A549 (cell line): ENCODE data around the gene SLC9A3.

ENCODE experiments used
- CEBPB ChIP-seq, 2 experiments: fragments of >200 bp in 1 of 2; sonication (Bioruptor Twin) in 1 of 2; formaldehyde crosslinking in 1 of 2; IDR thresholded peaks; 2 replicates each; pipeline ENCODE4 v1.6.1; 2012 to 2016
- HOXB13 ChIP-seq: fragments of 250-450 bp; sonication (Bioruptor Pico); IDR thresholded peaks from 2 replicates; pipeline ENCODE4 v1.5.0; 2020; ENCODE audit warnings: low read depth, mild to moderate bottlenecking, moderate library complexity
- JUN ChIP-seq, 2 experiments: fragments of >200 bp; sonication (Bioruptor Twin); formaldehyde crosslinking; IDR thresholded peaks; 2 replicates in 1 of 2; 3 replicates in 1 of 2; pipeline ENCODE4 v1.6.1; 2016 to 2017
- NFE2L2 ChIP-seq: fragments of 150-350 bp; conservative IDR thresholded peaks from 2 replicates; pipeline ENCODE4 v1.6.1; 2014; ENCODE audit warnings: low read length
- NR3C1 ChIP-seq: fragments of >200 bp; sonication (Bioruptor Twin); formaldehyde crosslinking; IDR thresholded peaks from 3 replicates; pipeline ENCODE4 v1.6.1; 2017
- PHF8 ChIP-seq: fragments of 200-600 bp; sonication (generic); IDR thresholded peaks from 2 replicates; pipeline ENCODE4 v1.6.1; 2016; ENCODE audit warnings: low read depth, mild to moderate bottlenecking, antibody characterized with exemption, moderate library complexity, borderline replicate concordance
- POLR2A ChIP-seq: IDR thresholded peaks from 2 replicates; pipeline ENCODE4 v1.6.1; 2012; ENCODE audit warnings: mild to moderate bottlenecking, low read length
- RAD21 ChIP-seq, 2 experiments: fragments of >200 bp in 1 of 2; sonication (Bioruptor Twin) in 1 of 2; formaldehyde crosslinking in 1 of 2; IDR thresholded peaks in 1 of 2; conservative IDR thresholded peaks in 1 of 2; 2 replicates in 1 of 2; 3 replicates in 1 of 2; pipeline ENCODE4 v1.6.1; 2012 to 2018; ENCODE audit warnings: inconsistent platforms in 1 of 2
- TF ChIP-seq, protein P1 (sequence below): fragments of >200 bp; sonication (Bioruptor Twin); formaldehyde crosslinking; IDR thresholded peaks from 3 replicates; pipeline ENCODE4 v1.5.1; 2016
- TF ChIP-seq, protein P2 (sequence below): fragments of 200-600 bp; sonication (generic); IDR thresholded peaks from 2 replicates; pipeline ENCODE4 v1.6.1; 2016; ENCODE audit warnings: antibody characterized with exemption, mild to moderate bottlenecking, moderate library complexity
- TF ChIP-seq, protein P3 (sequence below): fragments of 450-650 bp; IDR thresholded peaks from 2 replicates; pipeline ENCODE4 v1.6.1; 2014; ENCODE audit warnings: antibody characterized with exemption

DNA sequence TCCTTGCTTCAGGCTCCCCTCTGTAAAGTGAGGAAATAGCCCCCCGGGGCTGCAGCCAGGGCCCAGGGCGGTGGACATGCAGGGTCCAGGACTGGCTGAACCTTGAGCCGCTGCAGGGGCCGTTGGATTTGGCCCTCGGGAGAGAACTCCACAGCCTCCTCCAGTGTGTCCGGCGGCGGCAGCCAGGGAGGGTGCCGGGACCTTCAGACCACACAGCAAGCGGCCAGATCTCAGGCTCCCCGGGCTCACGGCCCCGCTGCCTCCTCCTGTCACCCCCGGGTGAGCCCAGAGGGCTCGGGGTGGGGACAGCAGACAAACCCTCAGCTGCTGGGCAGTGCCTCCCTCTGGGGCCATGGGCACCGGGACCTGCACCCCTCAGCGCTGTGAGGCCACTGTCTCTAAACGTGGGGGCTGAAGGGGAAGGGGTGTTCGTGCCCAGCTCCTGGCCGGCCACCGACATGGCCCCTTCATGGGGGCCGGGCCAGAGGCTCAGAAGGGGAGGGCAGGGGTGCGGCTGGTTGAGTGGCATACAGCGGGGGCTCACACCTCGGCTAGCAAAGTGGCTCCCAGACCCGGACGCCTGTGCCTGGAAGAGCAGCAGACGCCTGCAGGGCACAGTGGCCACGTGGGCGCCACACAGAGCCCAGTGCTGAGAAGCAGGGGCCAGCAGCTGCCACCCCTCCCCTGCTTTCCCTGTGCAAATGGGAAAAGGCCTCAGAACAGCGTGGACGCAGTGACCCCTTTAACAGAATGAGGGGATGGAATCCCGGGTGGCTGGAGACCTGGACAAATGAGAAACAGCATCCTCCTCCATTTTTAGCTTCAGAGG, 19.7 kb downstream of the SLC9A3 start:
- TF ChIP-seq, protein P1, sequence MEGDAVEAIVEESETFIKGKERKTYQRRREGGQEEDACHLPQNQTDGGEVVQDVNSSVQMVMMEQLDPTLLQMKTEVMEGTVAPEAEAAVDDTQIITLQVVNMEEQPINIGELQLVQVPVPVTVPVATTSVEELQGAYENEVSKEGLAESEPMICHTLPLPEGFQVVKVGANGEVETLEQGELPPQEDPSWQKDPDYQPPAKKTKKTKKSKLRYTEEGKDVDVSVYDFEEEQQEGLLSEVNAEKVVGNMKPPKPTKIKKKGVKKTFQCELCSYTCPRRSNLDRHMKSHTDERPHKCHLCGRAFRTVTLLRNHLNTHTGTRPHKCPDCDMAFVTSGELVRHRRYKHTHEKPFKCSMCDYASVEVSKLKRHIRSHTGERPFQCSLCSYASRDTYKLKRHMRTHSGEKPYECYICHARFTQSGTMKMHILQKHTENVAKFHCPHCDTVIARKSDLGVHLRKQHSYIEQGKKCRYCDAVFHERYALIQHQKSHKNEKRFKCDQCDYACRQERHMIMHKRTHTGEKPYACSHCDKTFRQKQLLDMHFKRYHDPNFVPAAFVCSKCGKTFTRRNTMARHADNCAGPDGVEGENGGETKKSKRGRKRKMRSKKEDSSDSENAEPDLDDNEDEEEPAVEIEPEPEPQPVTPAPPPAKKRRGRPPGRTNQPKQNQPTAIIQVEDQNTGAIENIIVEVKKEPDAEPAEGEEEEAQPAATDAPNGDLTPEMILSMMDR = no peak
- no peak for TF ChIP-seq POLR2A
- TF ChIP-seq NR3C1 = no peak
- no peak for TF ChIP-seq PHF8
- TF ChIP-seq HOXB13 (CRISPR knock-in tag) = no peak
- no peak for TF ChIP-seq RAD21 (conservative IDR thresholded peaks at IDR 0.05 in 1 of 2, IDR thresholded peaks at IDR 0.05 in 1 of 2)
- TF ChIP-seq NFE2L2 = no peak
- TF ChIP-seq CEBPB (IDR thresholded peaks at IDR 0.05) = no peak
- TF ChIP-seq JUN (IDR thresholded peaks at IDR 0.05) = no peak
- TF ChIP-seq, protein P2, sequence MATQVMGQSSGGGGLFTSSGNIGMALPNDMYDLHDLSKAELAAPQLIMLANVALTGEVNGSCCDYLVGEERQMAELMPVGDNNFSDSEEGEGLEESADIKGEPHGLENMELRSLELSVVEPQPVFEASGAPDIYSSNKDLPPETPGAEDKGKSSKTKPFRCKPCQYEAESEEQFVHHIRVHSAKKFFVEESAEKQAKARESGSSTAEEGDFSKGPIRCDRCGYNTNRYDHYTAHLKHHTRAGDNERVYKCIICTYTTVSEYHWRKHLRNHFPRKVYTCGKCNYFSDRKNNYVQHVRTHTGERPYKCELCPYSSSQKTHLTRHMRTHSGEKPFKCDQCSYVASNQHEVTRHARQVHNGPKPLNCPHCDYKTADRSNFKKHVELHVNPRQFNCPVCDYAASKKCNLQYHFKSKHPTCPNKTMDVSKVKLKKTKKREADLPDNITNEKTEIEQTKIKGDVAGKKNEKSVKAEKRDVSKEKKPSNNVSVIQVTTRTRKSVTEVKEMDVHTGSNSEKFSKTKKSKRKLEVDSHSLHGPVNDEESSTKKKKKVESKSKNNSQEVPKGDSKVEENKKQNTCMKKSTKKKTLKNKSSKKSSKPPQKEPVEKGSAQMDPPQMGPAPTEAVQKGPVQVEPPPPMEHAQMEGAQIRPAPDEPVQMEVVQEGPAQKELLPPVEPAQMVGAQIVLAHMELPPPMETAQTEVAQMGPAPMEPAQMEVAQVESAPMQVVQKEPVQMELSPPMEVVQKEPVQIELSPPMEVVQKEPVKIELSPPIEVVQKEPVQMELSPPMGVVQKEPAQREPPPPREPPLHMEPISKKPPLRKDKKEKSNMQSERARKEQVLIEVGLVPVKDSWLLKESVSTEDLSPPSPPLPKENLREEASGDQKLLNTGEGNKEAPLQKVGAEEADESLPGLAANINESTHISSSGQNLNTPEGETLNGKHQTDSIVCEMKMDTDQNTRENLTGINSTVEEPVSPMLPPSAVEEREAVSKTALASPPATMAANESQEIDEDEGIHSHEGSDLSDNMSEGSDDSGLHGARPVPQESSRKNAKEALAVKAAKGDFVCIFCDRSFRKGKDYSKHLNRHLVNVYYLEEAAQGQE = no peak
- TF ChIP-seq, protein P3, sequence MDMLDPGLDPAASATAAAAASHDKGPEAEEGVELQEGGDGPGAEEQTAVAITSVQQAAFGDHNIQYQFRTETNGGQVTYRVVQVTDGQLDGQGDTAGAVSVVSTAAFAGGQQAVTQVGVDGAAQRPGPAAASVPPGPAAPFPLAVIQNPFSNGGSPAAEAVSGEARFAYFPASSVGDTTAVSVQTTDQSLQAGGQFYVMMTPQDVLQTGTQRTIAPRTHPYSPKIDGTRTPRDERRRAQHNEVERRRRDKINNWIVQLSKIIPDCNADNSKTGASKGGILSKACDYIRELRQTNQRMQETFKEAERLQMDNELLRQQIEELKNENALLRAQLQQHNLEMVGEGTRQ = no peak
